HT1080 (cell line): ENCODE measurements around the gene CST5. TPM values are rescaled to one million over a fixed set of nuclear protein-coding genes. Genes with fewer than 3 reads are reported as not detected.
"Not testable (repeated sequence)": the region's sequence is repeated elsewhere in the genome, so short reads cannot be mapped to it uniquely, and the experiment has no call there.

ENCODE experiments used
- DNase-seq: peaks from one replicate; pipeline ENCODE4 v3.0.0-alpha.2; 2015; ENCODE audit warnings: low read depth
- polyA plus RNA-seq, 2 experiments: library from polyadenylated mRNA; depleted of rRNA; stranded (reverse); fragments of >200 nt; gene quantifications; 2 replicates each; pipeline ENCODE4 v1.2.3, GENCODE V29; 2015
- total RNA-seq: library from RNA; depleted of rRNA; stranded (reverse); fragments of >200 nt; shearing (Covaris generic); gene quantifications from 2 replicates; pipeline ENCODE4 v1.2.3, GENCODE V29; 2014; rRNA removed

Gene CST5, protein sequence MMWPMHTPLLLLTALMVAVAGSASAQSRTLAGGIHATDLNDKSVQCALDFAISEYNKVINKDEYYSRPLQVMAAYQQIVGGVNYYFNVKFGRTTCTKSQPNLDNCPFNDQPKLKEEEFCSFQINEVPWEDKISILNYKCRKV
- not detected in 2 replicates for total RNA-seq
- polyA plus RNA-seq (2015; cell fraction: cytosol; rRNA removed), result not detected in 2 replicates
- polyA plus RNA-seq (2015; cell fraction: nucleus; rRNA removed), result not detected in 2 replicates

DNA sequence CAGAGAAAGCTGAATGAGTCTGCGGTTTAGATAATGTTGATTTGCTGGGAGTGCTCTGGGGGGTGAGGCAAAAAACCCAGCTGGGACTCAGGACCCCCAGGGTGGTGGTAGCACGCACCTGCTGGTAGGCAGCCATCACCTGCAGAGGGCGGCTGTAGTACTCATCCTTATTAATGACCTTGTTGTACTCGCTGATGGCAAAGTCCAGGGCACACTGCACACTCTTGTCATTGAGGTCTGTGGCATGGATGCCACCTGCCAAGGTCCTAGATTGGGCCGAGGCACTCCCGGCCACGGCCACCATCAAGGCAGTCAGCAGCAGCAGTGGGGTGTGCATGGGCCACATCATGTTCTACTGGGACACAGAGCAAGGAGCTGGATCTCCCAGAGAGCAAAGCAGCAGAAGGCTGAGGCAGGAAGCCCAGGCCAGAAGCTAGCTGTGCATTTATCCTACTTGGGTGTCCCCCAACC lies at the start of gene CST5:
Gene CST5, minus strand, starts transcription at position 421 of the 471 bp plus-strand sequence. Its CDS starts 72 bp downstream, at position 349.
- DNase-seq, result no peak

DNA sequence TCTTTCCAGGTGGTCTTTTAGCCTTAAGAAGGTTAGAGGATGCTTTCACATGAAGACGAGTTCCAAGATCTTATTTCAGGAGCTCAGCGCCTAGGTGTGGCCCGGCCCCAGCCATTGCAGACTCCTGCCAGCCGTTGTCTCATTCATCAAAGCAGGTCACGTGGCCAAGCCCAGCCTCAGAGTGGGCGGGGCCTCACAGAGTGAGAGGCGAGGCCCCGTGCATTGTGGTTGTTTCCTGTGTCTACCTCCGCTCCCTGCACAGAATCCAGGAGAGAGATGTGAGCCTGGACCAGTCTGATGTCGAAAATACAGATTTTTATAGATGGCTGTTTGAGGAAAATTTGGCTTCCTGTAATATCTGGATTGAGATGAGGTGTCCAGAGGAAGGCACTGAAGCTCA lies 49.2 kb upstream of the CST5 start:
- peak; percentile 42 for DNase-seq

DNA sequence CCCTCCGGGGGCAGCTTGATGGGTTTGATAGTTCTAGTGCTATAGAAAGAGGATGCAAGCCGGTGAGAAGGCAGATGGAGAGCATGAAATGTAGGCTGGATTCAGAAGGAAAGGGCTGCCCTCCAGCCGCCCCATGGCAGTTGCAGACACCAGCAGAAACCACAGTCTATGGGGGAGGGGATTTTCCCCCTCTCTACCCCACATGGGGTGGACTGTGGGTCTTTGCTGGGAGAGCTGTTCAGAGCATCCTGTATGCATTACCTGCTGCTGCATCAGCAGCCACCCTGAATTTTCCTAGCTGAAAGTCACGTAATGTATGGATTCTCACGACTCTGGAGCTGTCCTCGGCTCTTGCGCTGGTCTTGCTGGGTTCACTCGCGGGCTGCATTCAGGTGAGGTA lies 48.8 kb upstream of the CST5 start:
- no peak for DNase-seq

DNA sequence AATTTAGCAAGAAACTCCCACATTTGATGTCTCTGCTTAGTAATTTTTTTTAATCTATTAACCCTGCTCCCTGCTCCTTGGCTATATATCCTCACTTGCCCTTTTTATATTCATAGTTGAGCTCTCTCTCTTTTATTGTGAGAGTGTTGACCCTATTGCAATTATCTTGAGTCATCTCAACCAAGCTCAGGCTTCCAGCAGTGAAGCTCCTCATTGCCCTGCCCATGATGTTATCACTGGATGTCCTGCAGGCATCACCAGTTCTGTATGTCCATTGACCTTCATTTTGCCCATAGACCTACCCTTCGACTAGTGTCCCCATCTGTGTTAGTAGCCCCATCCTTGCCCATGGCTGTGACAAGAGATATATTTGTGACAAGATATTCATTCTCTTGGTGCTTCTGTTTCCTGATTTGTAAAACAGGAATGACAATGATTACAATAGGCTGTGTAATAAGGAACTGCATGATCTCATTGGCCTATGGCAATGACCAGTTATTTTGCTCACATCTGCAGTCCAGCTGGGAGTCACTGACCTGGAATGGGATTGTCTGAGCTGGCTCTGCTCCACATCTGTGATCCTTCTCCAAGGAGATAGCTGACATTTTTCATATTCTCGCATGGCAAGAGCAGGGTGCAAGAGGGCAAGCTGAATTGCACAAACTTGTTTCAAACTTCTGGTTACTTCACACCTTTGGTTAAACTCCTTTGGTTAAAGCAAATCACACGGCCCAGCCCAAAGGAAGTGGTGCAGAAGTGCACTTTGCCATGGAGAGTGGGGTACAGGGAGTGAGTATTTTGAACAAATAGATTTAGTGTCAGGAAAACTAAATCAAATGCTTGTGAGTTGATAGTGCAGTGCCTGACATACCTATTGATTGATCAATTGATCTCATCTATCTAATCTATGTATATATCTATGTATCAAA lies 47.7 kb upstream of the CST5 start:
- DNase-seq, result no peak

DNA sequence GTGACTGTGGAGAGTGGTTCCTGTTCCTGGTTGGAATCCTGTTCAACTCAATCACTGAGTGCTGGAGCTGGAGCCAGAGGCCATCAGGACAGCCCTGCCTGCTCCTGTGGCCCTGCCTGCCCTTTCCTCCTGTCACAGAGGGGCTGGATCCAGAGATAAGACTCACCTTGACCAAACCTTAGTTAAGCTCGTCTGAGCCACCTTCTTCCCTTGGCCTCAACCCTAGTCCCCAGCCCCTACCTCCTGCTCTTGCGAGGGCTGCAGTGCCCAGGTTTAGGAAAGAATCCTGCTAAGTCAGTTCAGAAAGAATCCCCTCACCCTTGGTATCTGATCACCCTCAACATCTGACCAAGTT lies 47.0 kb upstream of the CST5 start:
- no peak for DNase-seq

DNA sequence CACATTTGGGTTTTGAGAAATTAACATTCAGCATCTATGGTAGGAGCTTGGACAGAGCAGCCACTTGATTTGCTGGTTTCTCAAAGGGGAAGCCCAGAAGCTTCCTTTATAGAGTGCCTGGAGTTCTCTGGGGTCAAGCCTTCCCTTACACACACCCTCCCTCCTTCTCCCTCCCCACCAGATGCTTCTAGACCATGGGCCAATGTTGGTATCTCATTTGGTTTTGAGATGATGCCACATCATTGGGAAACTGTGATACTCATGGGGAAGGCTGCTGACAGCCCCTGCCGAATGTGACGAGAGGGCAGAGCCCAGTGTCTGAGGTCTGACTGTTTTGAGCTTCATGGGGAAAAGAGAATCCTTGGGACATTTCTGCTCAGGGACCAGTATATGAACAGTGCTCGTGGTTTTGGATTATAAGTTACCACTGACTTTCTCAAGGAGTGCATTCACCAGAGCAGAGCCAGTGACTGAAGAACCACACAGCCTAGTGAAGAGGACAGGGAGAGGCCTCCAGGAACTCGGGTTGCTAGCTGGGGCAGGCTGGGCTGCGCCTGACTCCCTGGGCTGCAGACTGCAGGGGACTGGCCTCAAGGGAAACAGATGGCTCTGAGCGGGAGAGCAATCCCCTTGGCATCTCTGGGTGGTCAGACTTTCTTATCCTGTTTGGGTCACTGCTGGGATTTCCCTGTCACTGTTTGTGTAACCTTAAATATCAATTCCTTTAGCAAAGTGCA lies 46.4 kb upstream of the CST5 start:
- DNase-seq, result no peak

DNA sequence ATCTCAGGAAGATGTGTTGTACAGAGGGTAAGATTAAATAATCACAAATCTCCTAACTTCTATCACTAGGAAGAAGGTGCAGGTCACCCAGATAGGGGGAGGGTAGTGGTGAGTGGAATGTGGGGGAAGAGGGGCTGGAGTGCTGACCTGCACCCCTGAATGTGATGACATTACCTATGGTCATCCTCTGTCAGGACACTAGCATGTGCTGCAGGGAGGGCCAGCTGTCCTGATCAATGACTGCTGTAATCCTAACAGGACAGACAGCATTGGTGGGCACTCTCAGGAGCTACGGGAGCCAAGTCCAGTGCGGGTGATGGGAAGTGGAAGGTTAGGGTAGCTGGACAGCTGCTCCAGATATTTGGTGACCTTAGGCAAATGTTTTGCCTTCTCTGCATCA lies 45.2 kb upstream of the CST5 start:
- no peak for DNase-seq

DNA sequence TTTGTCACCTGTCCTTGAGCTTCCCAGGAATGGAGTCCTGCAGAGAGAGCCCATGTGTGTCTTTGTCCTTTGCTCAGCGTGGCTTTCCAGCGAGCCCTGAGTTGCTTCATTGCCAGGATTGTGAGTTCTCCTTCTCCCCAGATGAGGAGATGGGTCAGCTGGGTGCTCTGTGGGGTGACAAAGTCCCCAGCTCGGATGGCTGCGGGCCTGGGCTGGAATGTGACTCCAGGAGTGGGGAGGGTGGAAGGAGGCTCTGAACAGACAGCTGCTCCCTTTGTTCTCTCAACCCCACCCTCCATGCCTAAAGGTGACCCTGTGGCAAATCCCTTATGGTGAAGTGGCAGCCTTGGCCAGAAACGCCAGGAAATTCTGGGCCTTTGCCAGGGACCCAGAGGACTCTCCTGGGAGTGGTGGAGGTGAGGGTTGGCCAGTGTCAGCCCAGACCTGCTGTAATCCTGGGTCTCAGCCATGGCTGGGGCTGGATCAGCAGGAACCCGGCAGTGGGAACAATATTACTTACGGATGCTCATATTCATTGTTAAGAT lies 44.4 kb upstream of the CST5 start:
- no peak for DNase-seq

DNA sequence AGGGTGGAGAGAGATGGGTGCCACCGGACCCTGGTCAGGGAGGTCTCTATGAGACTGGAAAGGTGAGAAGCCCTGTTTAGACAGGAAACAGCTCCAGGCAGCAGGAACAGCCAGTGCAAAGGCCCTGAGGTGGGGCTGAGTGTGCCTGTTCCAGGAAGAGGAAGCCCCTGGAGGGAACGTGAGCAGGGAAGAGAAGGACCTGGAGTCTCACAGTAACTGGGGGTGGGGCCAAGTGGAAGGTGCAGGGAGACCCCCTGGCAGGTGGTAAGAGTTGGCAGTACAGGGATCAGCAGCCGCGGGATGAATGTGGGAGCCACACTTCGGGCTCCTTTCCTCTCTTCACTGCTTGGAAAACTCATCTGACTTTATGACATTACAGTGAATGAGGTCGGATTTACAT lies 43.8 kb upstream of the CST5 start:
- no peak for DNase-seq

DNA sequence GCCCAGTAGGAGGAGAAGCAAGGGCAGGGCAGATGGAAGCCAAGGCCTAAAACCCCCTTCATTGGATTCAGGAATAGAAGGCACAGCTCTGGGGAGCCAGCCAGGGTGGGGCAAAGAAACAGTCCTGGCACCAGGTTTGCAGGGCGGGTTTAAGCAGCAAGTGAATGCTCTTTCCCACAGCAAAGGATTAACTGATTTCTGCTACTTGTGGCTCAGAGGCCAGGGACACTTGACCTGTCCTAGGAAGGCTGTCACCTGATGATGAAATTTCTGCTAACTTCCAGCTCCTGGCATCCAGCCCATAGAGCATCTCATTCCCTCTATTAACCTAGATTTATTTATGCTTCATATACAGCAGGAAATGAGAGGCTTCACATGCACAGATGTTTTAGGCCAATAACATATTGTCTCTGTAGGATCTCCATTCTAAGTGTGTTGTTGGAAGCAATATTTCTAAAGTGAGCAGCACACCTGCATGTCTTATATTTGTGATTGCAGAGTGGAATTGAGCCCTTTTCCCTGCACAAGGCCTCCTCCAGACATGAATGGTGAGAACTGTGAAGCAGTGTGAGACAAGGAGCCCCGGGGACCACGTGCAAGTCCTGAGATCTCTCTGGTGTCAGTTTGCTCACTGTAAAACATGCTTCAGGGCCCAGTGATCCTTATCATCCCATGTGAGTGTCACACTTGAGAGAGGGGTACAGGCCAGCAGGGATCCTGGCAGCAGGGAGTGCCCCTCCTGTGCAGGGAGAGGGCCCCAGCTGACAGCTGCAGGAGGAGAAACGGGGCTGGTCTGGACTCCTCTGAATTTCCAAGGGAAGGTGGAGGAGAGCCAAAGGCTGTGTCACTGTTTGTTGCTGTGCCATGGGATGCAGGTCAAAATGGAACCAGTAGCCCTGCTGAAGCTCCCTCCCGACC lies 41.1 kb upstream of the CST5 start:
- no peak for DNase-seq

DNA sequence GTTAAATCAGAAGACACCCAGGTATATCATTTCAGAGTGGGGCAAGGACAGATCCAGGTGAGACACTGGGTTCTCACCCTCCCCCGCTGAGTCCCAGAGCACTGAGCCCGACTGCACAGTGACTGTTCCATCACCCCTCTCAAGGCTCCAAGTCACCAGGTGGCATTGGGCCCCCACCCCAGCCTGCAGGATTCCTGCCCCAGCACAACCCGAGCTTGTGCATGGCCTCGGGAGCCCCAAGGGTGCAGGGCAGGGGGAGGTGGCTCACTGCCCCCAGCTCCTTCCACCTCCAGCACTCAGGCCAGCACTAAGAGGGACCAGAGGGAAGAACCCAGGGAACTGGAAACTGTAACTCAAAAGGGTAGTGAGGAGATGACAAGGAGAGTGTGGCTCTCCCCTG lies 39.3 kb upstream of the CST5 start:
- DNase-seq, result no peak

DNA sequence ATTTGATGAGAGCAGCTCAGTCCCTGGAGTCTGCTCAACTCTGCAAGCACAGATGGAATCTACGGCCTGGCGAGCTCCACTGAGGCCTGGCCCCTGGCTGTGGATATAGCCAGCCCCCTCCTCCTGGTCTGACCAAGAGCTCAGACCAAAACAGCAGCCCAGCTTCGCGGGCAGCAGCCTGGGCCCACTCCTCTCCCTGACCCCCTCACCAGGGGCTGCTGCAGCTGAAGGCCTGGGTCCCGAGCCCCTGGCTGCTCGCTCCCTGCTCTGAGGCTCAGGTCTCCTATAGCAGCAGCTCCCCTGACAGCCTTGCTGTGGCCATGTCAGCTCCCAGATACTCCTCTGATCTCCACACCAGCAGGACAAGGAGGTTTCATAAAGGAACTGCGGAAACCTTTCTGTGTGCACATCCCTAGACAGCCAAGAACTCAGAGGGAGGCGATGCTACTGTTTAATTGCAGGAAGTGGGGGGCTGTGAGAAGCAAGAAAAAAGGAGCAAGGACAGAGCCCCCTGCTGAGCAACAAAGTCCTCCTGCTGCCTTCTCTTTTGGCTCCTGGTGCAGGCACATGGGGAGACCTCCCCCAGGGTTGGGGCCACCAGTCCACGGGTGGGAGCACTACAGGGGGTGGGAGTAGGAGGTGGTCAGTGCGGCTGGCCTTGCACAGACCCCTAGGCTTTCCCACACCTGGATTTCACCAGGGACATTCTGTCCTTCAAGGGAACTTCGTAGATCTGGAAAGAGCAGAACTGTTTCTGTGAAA lies 38.7 kb upstream of the CST5 start:
- DNase-seq, result no peak

DNA sequence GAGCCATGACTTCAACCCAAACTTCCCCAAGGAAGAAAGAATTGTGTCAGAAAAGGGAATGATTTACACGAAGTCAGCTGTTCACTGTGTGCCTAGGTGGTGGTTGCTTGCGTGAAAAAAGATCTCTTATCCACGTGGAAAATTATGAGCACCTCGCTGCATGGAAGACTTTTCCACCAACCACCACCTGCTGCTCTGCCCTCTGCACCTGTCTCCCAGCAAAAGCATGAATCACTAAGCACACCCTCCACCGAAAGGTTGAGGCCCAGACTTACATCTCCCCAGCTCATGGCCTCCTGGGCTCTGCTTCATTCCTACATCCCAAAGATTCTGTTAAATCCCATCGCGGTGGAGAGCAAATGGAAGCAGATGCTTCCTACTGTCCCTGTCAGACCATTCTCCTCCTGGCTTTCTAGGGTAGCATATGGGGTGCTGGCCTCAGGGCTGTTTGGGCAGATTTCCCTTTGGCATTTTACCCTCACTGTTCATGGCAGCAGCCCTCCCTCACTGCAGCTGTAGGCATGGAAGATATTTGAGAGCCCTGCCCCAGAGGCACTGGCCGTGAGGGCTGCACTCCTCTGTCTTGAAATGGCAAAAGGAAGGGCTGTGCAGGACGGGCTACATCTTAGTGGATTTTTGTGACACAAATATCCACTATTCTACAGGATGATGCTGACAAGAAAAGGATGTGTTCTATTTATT lies 37.6 kb upstream of the CST5 start:
- no peak for DNase-seq

DNA sequence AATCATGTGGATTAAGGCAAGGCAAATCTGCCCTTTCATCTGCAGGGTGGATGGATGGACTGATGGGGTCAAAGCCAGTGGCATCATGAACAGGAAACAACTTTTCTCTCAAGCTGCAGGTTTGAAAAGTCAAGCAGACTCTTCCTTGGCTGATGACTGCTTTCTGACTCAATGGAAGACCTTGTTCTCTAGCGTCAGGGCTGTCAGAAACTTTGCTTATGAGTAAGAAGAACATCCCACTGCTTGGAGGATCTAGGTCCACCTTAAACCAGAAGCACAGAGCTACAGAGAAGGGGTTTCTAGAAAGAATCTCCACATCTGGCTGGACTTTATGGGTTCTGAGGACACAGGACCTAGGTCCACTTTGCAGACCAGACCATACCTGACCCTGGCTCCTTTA lies 36.3 kb upstream of the CST5 start:
- no peak for DNase-seq

DNA sequence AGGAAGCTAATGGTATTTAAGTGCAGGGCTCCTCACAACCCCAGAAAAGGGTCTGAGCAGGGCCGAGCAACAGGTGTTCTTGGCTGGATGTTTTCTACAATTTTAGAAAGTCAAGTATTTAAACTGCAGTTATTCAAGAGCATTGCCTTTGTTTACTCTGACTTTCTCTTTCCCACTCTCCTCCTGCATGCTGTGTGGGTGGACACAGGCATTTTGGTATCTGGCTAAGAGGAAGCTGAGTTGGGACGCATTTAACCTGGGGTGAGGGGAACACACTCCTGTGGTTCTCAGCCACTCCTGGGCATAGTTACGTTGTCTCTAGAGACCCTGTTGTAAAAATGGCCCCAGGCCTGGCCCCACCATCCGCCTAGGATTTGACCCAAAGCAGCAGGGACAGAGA lies 34.9 kb upstream of the CST5 start:
- not testable (repeated sequence) for DNase-seq

DNA sequence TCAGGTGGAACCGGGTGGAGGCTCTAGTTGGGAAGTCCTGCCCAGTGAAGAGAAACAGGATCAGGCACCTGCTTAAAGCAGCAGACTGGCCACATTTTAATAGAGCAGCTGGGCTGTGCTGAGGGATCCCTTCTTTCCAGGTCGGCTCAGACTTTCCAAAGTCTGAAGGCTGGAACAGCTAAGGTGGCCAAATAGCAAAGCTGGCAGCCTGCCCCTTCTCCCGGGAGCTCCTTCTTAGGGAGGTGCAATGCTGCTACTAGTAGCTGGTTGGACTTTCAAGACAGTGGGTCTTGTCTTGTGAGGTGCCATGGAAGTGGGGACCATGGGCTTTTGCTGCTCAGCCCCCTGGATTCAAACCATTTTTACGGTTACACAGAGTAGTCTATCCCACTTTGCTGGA lies 30.7 kb upstream of the CST5 start:
- DNase-seq, result no peak

DNA sequence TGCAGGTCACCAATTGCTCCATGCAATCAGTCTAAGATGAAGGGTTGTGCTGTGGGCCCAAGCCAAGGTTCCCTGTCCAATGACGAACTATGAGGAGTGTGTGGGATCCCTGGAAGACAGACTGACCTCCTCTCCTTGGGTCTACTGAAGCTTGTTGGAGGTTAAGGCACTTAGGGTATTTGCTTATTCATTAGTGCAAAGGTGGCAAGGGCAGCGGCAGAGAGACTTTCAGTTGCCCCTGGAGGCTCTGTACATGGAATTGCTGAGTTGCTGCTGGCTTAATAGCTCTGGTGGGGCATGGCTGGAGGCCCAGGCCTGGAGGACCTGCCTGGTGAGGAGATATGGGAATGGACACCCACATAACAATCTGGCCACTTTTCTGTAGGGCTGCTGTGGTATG lies 29.8 kb upstream of the CST5 start:
- DNase-seq, result no peak

DNA sequence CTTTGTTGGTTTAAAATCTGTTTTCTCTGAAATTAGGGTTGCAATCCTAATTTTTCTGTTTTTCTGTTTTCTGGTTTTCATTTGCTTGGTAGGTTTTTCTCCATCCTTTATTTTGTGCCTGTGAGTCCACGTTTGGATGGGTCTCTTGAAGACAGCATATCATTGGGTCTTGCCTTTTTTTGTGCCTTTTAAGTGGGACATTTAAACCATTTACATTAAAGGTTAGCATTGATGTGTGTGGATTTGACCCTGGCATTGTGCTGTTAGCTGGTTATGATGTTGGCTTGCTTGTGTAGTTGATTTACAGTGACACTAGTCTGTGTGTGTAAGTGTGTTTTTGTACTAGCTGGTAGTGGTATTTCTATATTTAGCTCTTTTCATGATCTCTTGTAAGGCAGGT lies 28.0 kb upstream of the CST5 start:
- no peak for DNase-seq

DNA sequence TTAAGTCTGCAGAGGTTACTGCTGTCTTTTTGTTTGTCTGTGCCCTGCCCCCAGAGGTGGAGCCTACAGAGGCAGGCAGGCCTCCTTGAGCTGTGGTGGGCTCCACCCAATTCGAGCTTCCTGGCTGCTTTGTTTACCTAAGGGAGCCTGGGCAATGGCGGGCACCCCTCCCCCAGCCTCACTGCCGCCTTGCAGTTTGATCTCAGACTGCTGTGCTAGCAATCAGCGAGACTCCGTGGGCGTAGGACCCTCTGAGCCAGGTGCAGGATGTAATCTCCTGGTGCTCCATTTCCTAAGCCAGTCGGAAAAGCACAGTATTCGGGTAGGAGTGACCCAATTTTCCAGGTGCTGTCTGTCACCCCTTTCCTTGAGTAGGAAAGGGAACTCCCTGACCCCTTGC lies 22.8 kb upstream of the CST5 start:
- DNase-seq, result not testable (repeated sequence)
